Measurements from ENCODE around the gene UBE2QL1. TPM values are rescaled to one million over a fixed set of nuclear protein-coding genes. Genes with fewer than 3 reads are reported as not detected.

UBE2QL1 gene
- total RNA-seq, 4 donors from 2014 or later: 0.15 to 1.4 (median 0.28) TPM

- ATAC-seq: no peak
- TF ChIP-seq POLR2A (IDR thresholded peaks at IDR 0.05) (no peak), POLR2AphosphoS5 (IDR thresholded peaks at IDR 0.05) (no peak), EP300 (IDR thresholded peaks at IDR 0.05) (no peak)
- TF ChIP-seq, protein P1, sequence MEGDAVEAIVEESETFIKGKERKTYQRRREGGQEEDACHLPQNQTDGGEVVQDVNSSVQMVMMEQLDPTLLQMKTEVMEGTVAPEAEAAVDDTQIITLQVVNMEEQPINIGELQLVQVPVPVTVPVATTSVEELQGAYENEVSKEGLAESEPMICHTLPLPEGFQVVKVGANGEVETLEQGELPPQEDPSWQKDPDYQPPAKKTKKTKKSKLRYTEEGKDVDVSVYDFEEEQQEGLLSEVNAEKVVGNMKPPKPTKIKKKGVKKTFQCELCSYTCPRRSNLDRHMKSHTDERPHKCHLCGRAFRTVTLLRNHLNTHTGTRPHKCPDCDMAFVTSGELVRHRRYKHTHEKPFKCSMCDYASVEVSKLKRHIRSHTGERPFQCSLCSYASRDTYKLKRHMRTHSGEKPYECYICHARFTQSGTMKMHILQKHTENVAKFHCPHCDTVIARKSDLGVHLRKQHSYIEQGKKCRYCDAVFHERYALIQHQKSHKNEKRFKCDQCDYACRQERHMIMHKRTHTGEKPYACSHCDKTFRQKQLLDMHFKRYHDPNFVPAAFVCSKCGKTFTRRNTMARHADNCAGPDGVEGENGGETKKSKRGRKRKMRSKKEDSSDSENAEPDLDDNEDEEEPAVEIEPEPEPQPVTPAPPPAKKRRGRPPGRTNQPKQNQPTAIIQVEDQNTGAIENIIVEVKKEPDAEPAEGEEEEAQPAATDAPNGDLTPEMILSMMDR (IDR thresholded peaks at IDR 0.05): no peak
- 88 to 94% methylated on average over 3 of the region's 3 CpGs for WGBS, 2 donors (ENCODE audit: low coverage in 1 of 2)
- Histone ChIP-seq H3K27ac (no peak overlapping the region), H3K36me3 (no peaks in the 10 kb centered on the region), H3K27me3 (peaks cover 45% of the 10 kb centered on the region), H3K4me3 (peak overlapping the region in 1 of 2 donors; percentile 48), H3K4me1 (peaks cover 0 to 11% (median 6%) of the 10 kb centered on the region in 3 donors), H3K9me3 (peaks cover 0 to 3% (median 0%) of the 10 kb centered on the region in 3 donors)
Observed at GRCh38 chr5:6448141-6448491, 543 bp upstream of the UBE2QL1 start.

DNA sequence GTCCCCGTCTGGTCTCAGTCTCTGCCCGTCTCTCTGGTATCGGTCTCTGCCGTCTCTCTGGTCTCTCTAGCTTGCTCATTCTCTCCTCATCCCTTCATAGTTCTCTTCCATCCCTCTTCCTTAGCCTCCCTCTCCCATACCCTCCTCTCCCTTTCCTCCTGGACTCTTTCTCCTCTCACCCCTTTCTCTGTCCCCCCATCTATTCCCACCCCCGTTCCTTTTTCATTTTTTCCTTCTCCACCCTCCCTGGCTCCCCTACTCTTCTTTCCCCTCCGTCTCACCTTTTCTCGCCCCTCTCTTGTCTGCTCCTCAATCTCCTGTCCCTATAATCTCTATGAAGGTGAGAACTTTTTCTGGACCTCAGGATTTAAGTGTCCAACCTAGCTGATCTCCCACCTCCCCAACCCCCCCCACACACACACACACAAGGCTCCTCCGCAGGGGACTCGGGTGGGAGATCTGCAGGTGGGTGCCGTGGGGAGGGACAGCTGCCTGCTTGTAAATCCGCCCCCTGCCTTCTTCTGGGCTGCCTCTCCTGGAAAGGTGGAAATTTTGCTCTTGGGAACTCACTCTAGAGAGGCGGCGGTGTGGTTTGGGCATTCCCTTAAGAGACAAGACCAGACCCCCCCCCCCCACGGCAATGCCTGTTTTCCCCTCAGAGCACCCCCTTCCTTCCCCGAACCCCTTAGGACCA is 953 bp downstream of the UBE2QL1 start:
- Histone ChIP-seq H3K9me3 (no peaks in the 10 kb centered on the region), H3K27me3 (peaks cover 60% of the 10 kb centered on the region), H3K27ac (no peak overlapping the region), H3K4me3 (peak overlapping the region in 1 of 2 donors; percentile 48), H3K4me1 (peaks cover 0 to 11% (median 6%) of the 10 kb centered on the region in 3 donors), H3K36me3 (no peaks in the 10 kb centered on the region)
- ATAC-seq: no peak
- 16 to 18% methylated on average over 6 to 10 of the region's 15 CpGs for WGBS, 2 donors (ENCODE audit: low coverage in 1 of 2)
- TF ChIP-seq EP300 (IDR thresholded peaks at IDR 0.05): no peak
- TF ChIP-seq POLR2AphosphoS5 (IDR thresholded peaks at IDR 0.05): no peak
- TF ChIP-seq, protein P1 (IDR thresholded peaks at IDR 0.05): no peak
- TF ChIP-seq POLR2A (IDR thresholded peaks at IDR 0.05): no peak

DNA sequence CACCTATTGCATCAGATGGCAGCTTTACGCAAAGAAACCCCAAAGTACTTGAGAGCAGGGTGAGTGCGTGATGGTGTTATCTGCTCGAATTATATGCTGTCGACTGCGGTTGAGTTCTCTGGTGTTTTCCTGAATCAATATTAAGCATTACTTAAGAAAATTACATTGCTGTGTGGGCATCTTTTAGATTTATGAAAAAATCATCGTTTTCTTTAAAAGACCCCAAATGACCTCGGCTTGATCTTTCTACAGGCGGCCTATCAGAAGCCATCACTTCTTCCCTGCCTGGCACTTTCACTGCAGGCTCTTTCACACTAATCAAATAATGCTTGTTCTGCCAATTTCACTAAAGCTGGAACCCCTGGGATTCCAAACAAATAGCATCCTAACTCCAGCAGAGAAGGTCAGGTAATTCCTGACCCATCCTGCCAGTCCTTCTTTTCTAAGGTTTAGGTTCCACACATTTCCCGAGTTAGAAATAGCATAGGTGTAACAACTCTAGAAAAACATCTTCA is 1.7 kb downstream of the UBE2QL1 start:
- Histone ChIP-seq H3K27ac (no peak overlapping the region), H3K27me3 (peaks cover 67% of the 10 kb centered on the region), H3K4me3 (no peak overlapping the region), H3K36me3 (no peaks in the 10 kb centered on the region), H3K4me1 (peaks cover 0 to 11% (median 6%) of the 10 kb centered on the region in 3 donors), H3K9me3 (no peaks in the 10 kb centered on the region)
- ATAC-seq: no peak
- WGBS, 2 donors (ENCODE audit: low coverage in 1 of 2): 41 to 48% methylated on average over 9 of the region's 9 CpGs
- TF ChIP-seq, protein P1 (IDR thresholded peaks at IDR 0.05): no peak
- TF ChIP-seq POLR2AphosphoS5 (IDR thresholded peaks at IDR 0.05) (no peak), POLR2A (IDR thresholded peaks at IDR 0.05) (no peak), EP300 (IDR thresholded peaks at IDR 0.05) (no peak)

- H3K27ac ChIP-seq: no peak overlapping the region
- no peak for TF ChIP-seq EP300 (IDR thresholded peaks at IDR 0.05)
- TF ChIP-seq, protein P1 (IDR thresholded peaks at IDR 0.05): no peak
- peaks cover 0 to 11% (median 6%) of the 10 kb centered on the region in 3 donors for H3K4me1 ChIP-seq
- 59 to 86% methylated on average over 5 to 6 of the region's 10 CpGs for WGBS, 2 donors (ENCODE audit: low coverage in 1 of 2)
- H3K27me3 ChIP-seq: peaks cover 85% of the 10 kb centered on the region
- no peaks in the 10 kb centered on the region for H3K9me3 ChIP-seq
- no peak for ATAC-seq
- no peak overlapping the region for H3K4me3 ChIP-seq
- no peaks in the 10 kb centered on the region for H3K36me3 ChIP-seq
Observed at GRCh38 chr5:6452622-6453504, 4.2 kb downstream of the UBE2QL1 start.

All from gastroesophageal sphincter (tissue), 4 donors.